SK-N-SH treated with all-trans-retinoic acid at 6 μM for 48 hours (cell line): Measurements from ENCODE around the gene PPP4R4.

Experiments used
- ATAC-seq: fragments of 200-7000 bp; cut with Tn5 transposase; 3 replicates; pipeline ENCODE4 v1.9.1; 2020; ENCODE audit warnings: mild to moderate bottlenecking, moderate library complexity
- ARNTL ChIP-seq: fragments of 450-650 bp; formaldehyde crosslinking; IDR thresholded peaks from 2 replicates; pipeline ENCODE4 v1.5.0; 2020; ENCODE audit warnings: low read depth, mild to moderate bottlenecking, moderate library complexity, borderline replicate concordance
- BACH2 ChIP-seq: fragments of 250-450 bp; sonication (Bioruptor Pico); IDR thresholded peaks from 2 replicates; pipeline ENCODE4 v1.9.0; 2021; ENCODE audit warnings: mild to moderate bottlenecking, borderline replicate concordance
- CSDC2 ChIP-seq: fragments of 250-450 bp; sonication (Bioruptor Pico); IDR thresholded peaks from 2 replicates; pipeline ENCODE4 v1.5.0; 2020; ENCODE audit warnings: mild to moderate bottlenecking, moderate library complexity
- CSRNP3 ChIP-seq: fragments of 250-450 bp; sonication (Bioruptor Pico); IDR thresholded peaks from 2 replicates; pipeline ENCODE4 v1.5.1; 2021; ENCODE audit warnings: mild to moderate bottlenecking, moderate library complexity
- ESRRG ChIP-seq: fragments of 250-450 bp; sonication (Bioruptor Pico); IDR thresholded peaks from 2 replicates; pipeline ENCODE4 v1.6.1; 2021; ENCODE audit warnings: mild to moderate bottlenecking
- GLIS3 ChIP-seq: fragments of 250-450 bp; sonication (Bioruptor Pico); IDR thresholded peaks from 2 replicates; pipeline ENCODE4 v1.5.0; 2020; ENCODE audit warnings: mild to moderate bottlenecking, moderate library complexity
- ISL1 ChIP-seq: fragments of 250-450 bp; sonication (Bioruptor Pico); IDR thresholded peaks from 2 replicates; pipeline ENCODE4 v2.1.2; 2022; ENCODE audit warnings: mild to moderate bottlenecking, moderate library complexity
- OSR1 ChIP-seq: fragments of 250-450 bp; sonication (Bioruptor Pico); IDR thresholded peaks from 2 replicates; pipeline ENCODE4 v1.8.0; 2022; ENCODE audit warnings: moderate library complexity, mild to moderate bottlenecking, inconsistent platforms
- POU6F1 ChIP-seq: fragments of 250-450 bp; sonication (Bioruptor Pico); IDR thresholded peaks from 2 replicates; pipeline ENCODE4 v1.8.0; 2021; ENCODE audit warnings: low read depth, mild to moderate bottlenecking, moderate library complexity, borderline replicate concordance
- PPARA ChIP-seq: fragments of 250-450 bp; sonication (Bioruptor Pico); IDR thresholded peaks from 2 replicates; pipeline ENCODE4 v1.5.0; 2020; ENCODE audit warnings: mild to moderate bottlenecking, borderline replicate concordance
- RARB ChIP-seq: fragments of 250-450 bp; sonication (Bioruptor Pico); IDR thresholded peaks from 2 replicates; pipeline ENCODE4 v1.8.0; 2021; ENCODE audit warnings: mild to moderate bottlenecking, moderate library complexity
- SNAI2 ChIP-seq: fragments of 250-450 bp; sonication (Bioruptor Pico); IDR thresholded peaks from 2 replicates; pipeline ENCODE4 v1.5.0; 2020; ENCODE audit warnings: mild to moderate bottlenecking, moderate library complexity
- TCF4 ChIP-seq: fragments of 250-450 bp; sonication (Bioruptor Pico); IDR thresholded peaks from 2 replicates; pipeline ENCODE4 v1.8.0; 2021; ENCODE audit warnings: mild to moderate bottlenecking, moderate library complexity, borderline replicate concordance
- TOX ChIP-seq: fragments of 250-450 bp; sonication (Bioruptor Pico); IDR thresholded peaks from 2 replicates; pipeline ENCODE4 v1.8.0; 2021; ENCODE audit warnings: mild to moderate bottlenecking, moderate library complexity, borderline replicate concordance
- ZC3H10 ChIP-seq: fragments of 250-450 bp; sonication (Bioruptor Pico); IDR thresholded peaks from 2 replicates; pipeline ENCODE4 v1.5.1; 2021; ENCODE audit warnings: mild to moderate bottlenecking, moderate library complexity
- ZFP3 ChIP-seq: fragments of 250-450 bp; sonication (Bioruptor Pico); IDR thresholded peaks from 2 replicates; pipeline ENCODE4 v1.5.0; 2020; ENCODE audit warnings: mild to moderate bottlenecking, moderate library complexity
- ZFP30 ChIP-seq: fragments of 450-650 bp; formaldehyde crosslinking; IDR thresholded peaks from 2 replicates; pipeline ENCODE4 v1.5.0; 2022; ENCODE audit warnings: mild to moderate bottlenecking, moderate library complexity
- ZNF565 ChIP-seq: fragments of 450-650 bp; formaldehyde crosslinking; conservative IDR thresholded peaks from 2 replicates; pipeline ENCODE4 v1.5.0; 2020; ENCODE audit warnings: low read depth, mild to moderate bottlenecking, moderate library complexity
- ZNF70 ChIP-seq: fragments of 450-650 bp; formaldehyde crosslinking; IDR thresholded peaks from 2 replicates; pipeline ENCODE4 v1.5.0; 2020; ENCODE audit warnings: mild to moderate bottlenecking, moderate library complexity
- ZNF8 ChIP-seq: fragments of 450-650 bp; formaldehyde crosslinking; IDR thresholded peaks from 2 replicates; pipeline ENCODE4 v1.5.0; 2020; ENCODE audit warnings: mild to moderate bottlenecking, moderate library complexity
- TF ChIP-seq, protein P1 (sequence below): fragments of 250-450 bp; sonication (Bioruptor Pico); IDR thresholded peaks from 2 replicates; pipeline ENCODE4 v1.8.0; 2020; ENCODE audit warnings: mild to moderate bottlenecking, moderate library complexity, borderline replicate concordance
- TF ChIP-seq, protein P2 (sequence below): fragments of 250-450 bp; sonication (Bioruptor Pico); IDR thresholded peaks from 2 replicates; pipeline ENCODE4 v1.5.1; 2020; ENCODE audit warnings: low read depth, mild to moderate bottlenecking, moderate library complexity
- TF ChIP-seq, protein P3 (sequence below): fragments of 250-450 bp; sonication (Bioruptor Pico); IDR thresholded peaks from 2 replicates; pipeline ENCODE4 v1.5.0; 2020; ENCODE audit warnings: mild to moderate bottlenecking, moderate library complexity

Gene PPP4R4

GRCh38 chr14:94285158-94285557 is 111.0 kb downstream of the PPP4R4 start:
- ATAC-seq, result no peak
- TF ChIP-seq PPARA, result no peak
- no peak for TF ChIP-seq ISL1 (CRISPR knock-in tag)
- TF ChIP-seq POU6F1 (CRISPR knock-in tag), result no peak
- no peak for TF ChIP-seq ZNF70 (CRISPR knock-in tag)
- TF ChIP-seq TCF4 (CRISPR knock-in tag), result no peak
- TF ChIP-seq SNAI2, result no peak
- no peak for TF ChIP-seq ZFP30 (CRISPR knock-in tag)
- TF ChIP-seq TOX (CRISPR knock-in tag), result no peak
- TF ChIP-seq CSRNP3 (CRISPR knock-in tag), result no peak
- TF ChIP-seq, protein P1, sequence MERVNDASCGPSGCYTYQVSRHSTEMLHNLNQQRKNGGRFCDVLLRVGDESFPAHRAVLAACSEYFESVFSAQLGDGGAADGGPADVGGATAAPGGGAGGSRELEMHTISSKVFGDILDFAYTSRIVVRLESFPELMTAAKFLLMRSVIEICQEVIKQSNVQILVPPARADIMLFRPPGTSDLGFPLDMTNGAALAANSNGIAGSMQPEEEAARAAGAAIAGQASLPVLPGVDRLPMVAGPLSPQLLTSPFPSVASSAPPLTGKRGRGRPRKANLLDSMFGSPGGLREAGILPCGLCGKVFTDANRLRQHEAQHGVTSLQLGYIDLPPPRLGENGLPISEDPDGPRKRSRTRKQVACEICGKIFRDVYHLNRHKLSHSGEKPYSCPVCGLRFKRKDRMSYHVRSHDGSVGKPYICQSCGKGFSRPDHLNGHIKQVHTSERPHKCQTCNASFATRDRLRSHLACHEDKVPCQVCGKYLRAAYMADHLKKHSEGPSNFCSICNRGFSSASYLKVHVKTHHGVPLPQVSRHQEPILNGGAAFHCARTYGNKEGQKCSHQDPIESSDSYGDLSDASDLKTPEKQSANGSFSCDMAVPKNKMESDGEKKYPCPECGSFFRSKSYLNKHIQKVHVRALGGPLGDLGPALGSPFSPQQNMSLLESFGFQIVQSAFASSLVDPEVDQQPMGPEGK (CRISPR knock-in tag), result no peak
- no peak for TF ChIP-seq CSDC2
- TF ChIP-seq ARNTL (CRISPR knock-in tag), result no peak
- TF ChIP-seq, protein P2, sequence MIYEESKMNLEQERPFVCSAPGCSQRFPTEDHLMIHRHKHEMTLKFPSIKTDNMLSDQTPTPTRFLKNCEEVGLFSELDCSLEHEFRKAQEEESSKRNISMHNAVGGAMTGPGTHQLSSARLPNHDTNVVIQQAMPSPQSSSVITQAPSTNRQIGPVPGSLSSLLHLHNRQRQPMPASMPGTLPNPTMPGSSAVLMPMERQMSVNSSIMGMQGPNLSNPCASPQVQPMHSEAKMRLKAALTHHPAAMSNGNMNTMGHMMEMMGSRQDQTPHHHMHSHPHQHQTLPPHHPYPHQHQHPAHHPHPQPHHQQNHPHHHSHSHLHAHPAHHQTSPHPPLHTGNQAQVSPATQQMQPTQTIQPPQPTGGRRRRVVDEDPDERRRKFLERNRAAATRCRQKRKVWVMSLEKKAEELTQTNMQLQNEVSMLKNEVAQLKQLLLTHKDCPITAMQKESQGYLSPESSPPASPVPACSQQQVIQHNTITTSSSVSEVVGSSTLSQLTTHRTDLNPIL, result no peak
- no peak for TF ChIP-seq OSR1 (CRISPR knock-in tag)
- TF ChIP-seq, protein P3, sequence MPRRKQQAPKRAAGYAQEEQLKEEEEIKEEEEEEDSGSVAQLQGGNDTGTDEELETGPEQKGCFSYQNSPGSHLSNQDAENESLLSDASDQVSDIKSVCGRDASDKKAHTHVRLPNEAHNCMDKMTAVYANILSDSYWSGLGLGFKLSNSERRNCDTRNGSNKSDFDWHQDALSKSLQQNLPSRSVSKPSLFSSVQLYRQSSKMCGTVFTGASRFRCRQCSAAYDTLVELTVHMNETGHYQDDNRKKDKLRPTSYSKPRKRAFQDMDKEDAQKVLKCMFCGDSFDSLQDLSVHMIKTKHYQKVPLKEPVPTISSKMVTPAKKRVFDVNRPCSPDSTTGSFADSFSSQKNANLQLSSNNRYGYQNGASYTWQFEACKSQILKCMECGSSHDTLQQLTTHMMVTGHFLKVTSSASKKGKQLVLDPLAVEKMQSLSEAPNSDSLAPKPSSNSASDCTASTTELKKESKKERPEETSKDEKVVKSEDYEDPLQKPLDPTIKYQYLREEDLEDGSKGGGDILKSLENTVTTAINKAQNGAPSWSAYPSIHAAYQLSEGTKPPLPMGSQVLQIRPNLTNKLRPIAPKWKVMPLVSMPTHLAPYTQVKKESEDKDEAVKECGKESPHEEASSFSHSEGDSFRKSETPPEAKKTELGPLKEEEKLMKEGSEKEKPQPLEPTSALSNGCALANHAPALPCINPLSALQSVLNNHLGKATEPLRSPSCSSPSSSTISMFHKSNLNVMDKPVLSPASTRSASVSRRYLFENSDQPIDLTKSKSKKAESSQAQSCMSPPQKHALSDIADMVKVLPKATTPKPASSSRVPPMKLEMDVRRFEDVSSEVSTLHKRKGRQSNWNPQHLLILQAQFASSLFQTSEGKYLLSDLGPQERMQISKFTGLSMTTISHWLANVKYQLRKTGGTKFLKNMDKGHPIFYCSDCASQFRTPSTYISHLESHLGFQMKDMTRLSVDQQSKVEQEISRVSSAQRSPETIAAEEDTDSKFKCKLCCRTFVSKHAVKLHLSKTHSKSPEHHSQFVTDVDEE (CRISPR knock-in tag), result no peak
- TF ChIP-seq BACH2 (CRISPR knock-in tag), result no peak
- TF ChIP-seq ESRRG, result no peak
- no peak for TF ChIP-seq RARB
- no peak for TF ChIP-seq GLIS3 (CRISPR knock-in tag)
- TF ChIP-seq ZNF8 (CRISPR knock-in tag), result no peak
- TF ChIP-seq, all 23 proteins: peak for 0

DNA sequence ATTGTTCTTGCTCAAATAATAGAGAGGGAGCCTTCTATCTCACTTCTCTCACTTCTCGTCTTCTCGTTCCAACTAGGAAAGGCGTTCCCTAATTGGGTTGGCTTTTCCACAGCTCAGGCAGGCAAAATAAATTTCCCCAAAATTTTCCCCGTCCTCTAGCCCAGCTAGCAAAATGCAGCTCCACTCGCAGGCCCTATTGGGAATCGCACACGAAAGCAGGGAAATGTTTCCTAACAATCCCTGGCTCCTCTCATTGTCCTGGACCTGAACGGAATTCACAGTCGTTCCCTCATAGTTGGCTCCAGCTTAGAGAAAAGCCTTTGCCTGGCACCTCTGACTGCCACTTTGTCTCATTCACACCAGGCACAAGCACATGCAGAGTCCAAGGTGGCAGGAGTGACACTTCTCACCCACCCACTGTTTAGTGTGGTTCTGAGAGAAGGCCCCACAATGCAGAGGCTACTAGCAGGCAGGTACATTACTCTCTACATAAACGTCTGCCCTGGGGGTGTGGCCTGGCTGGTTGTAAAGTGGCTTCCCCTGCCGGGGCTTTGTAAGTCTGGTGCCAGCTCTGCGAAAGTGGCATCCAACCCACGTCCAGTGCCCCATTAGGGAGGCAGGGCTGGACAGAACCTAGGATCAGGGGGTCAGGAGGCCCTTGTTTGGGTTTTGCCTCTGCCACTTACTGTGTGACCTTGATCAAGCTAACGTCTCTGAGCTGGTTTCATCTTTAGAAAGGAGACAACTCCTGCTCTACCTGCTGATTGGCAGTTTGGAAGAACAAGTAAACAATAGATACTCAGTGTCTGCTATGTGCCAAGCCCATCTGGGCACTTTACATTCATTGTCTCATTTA is 114.7 kb downstream of the PPP4R4 start:
- no peak for ATAC-seq
- TF ChIP-seq ESRRG (no peak), ZNF70 (CRISPR knock-in tag) (no peak), CSDC2 (no peak), CSRNP3 (CRISPR knock-in tag) (no peak), ZNF565 (CRISPR knock-in tag) (no peak), TOX (CRISPR knock-in tag) (no peak), ARNTL (CRISPR knock-in tag) (no peak), ZFP3 (CRISPR knock-in tag) (no peak), ZFP30 (CRISPR knock-in tag) (no peak), ISL1 (CRISPR knock-in tag) (no peak), BACH2 (CRISPR knock-in tag) (no peak), OSR1 (CRISPR knock-in tag) (no peak), GLIS3 (CRISPR knock-in tag) (no peak), RARB (no peak), ZC3H10 (no peak), TCF4 (CRISPR knock-in tag) (no peak)
- TF ChIP-seq, protein P2, result no peak
- TF ChIP-seq, protein P3 (CRISPR knock-in tag), result no peak
